BJ (cell line): ENCODE results near the gene ABCB8. TPM values are rescaled to one million over a fixed set of nuclear protein-coding genes. Genes with fewer than 3 reads are reported as not detected.

Source experiments
- CTCF ChIA-PET: fragments of 350-600 bp; formaldehyde crosslinking; extraction: SDS; loops from one replicate; lab custom pipeline; 2021; ENCODE audit warnings: antibody characterized with exemption, inconsistent platforms; lab: Yijun Ruan, JAX
- POLR2A ChIA-PET: fragments of 300-600 bp; sonication (Branson Sonifier 250); formaldehyde crosslinking; extraction: SDS; loops from one replicate; lab custom pipeline; 2021; ENCODE audit warnings: antibody characterized with exemption; lab: Charles Lee
- DNase-seq: peaks from one replicate; pipeline ENCODE4 v3.0.0-alpha.2; 2011; ENCODE audit warnings: low read depth
- H3K27me3 ChIP-seq: 2 replicates; pipeline ENCODE4 v1.6.0; 2011; ENCODE audit warnings: low read length; ENCODE audit not compliant: control insufficient read depth, insufficient read depth
- H3K36me3 ChIP-seq: 2 replicates; pipeline ENCODE4 v1.5.1; 2011; ENCODE audit warnings: low read length; ENCODE audit not compliant: control insufficient read depth, insufficient read depth
- H3K4me3 ChIP-seq: 2 replicates; pipeline ENCODE4 v1.5.1; 2011; ENCODE audit warnings: low read depth, mild to moderate bottlenecking, control low read depth, low read length
- polyA plus RNA-seq: library from polyadenylated mRNA; depleted of rRNA; stranded (reverse); fragments of >200 nt; gene quantifications from 2 replicates; pipeline ENCODE4 v1.2.3, GENCODE V29; 2011
- TF ChIP-seq, protein P1 (sequence below): IDR thresholded peaks from 2 replicates; pipeline ENCODE4 v1.5.1; 2011; ENCODE audit warnings: low read depth, mild to moderate bottlenecking, control low read depth, inconsistent platforms, low read length, moderate library complexity; ENCODE audit not compliant: insufficient read depth

Gene ABCB8
- polyA plus RNA-seq, 1 experiment, result 23.6 TPM

- POLR2A ChIA-PET, result no interaction called here
- no peaks in the 10 kb centered on the region for H3K27me3 ChIP-seq
- TF ChIP-seq, protein P1, sequence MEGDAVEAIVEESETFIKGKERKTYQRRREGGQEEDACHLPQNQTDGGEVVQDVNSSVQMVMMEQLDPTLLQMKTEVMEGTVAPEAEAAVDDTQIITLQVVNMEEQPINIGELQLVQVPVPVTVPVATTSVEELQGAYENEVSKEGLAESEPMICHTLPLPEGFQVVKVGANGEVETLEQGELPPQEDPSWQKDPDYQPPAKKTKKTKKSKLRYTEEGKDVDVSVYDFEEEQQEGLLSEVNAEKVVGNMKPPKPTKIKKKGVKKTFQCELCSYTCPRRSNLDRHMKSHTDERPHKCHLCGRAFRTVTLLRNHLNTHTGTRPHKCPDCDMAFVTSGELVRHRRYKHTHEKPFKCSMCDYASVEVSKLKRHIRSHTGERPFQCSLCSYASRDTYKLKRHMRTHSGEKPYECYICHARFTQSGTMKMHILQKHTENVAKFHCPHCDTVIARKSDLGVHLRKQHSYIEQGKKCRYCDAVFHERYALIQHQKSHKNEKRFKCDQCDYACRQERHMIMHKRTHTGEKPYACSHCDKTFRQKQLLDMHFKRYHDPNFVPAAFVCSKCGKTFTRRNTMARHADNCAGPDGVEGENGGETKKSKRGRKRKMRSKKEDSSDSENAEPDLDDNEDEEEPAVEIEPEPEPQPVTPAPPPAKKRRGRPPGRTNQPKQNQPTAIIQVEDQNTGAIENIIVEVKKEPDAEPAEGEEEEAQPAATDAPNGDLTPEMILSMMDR, result 0 out of 2 replicates have a peak, but pooled peaks have one; percentile 9
- H3K4me3 ChIP-seq, result peak within 1 kb of the TSS; percentile 55
- DNase-seq, result no peak
- H3K36me3 ChIP-seq, result 0 out of 2 replicates have a peak, but pooled peaks cover 1% of the 10 kb centered on the region
- CTCF ChIA-PET, result interaction anchor here (0.9 to 1.1 kb wide), 2 partner anchors 10 to 46 kb away, joined by 3 read pairs; no protein-coding TSS in a partner anchor
Measured at GRCh38 chr7:151057506-151057988, 29.3 kb downstream of the ABCB8 start, which contains the start of gene CDK5. Gene CDK5 (minus strand): TSS chr7:151057897. CDS start chr7:151057848, 49 bp downstream.

- ChIA-PET POLR2A (interaction anchor here (0.7 kb wide), 1 partner anchor 23 kb away, joined by 3 read pairs; the partner anchor contains the start of gene FASTK), CTCF (interaction anchor here (0.9 to 1.6 kb wide), 4 partner anchors 25 to 53 kb away, joined by 3 to 7 read pairs (median 4); no protein-coding TSS in a partner anchor)
- peak overlapping the region; percentile 55 for H3K4me3 ChIP-seq
- no peaks in the 10 kb centered on the region for H3K27me3 ChIP-seq
- TF ChIP-seq, protein P1, result no peak
- 0 out of 2 replicates have a peak, but pooled peaks cover 1% of the 10 kb centered on the region for H3K36me3 ChIP-seq
- DNase-seq, result peak; percentile 99
Measured at GRCh38 chr7:151057989-151058780, 29.9 kb downstream of the ABCB8 start.

GRCh38 chr7:151058781-151059366, 30.6 kb downstream of the ABCB8 start:
- H3K4me3 ChIP-seq, result peak overlapping the region; percentile 76
- CTCF ChIA-PET, result interaction anchor here (1.1 to 1.6 kb wide), 3 partner anchors 26 to 52 kb away, joined by 4 to 7 read pairs (median 5); no protein-coding TSS in a partner anchor
- TF ChIP-seq, protein P1, result no peak
- no peaks in the 10 kb centered on the region for H3K27me3 ChIP-seq
- DNase-seq, result no peak
- 0 out of 2 replicates have a peak, but pooled peaks cover 1% of the 10 kb centered on the region for H3K36me3 ChIP-seq
- POLR2A ChIA-PET, result interaction anchor here (0.7 kb wide), 1 partner anchor 22 kb away, joined by 3 read pairs; the partner anchor contains the start of gene FASTK

GRCh38 chr7:151059367-151060112, 31.3 kb downstream of the ABCB8 start, which contains the start of gene SLC4A2:
Gene SLC4A2 (plus strand): TSS chr7:151059589. CDS start chr7:151061988, 2,399 bp downstream.
- ChIA-PET POLR2A (no interaction called here), CTCF (interaction anchor here (0.7 to 2.5 kb wide), 10 partner anchors 12 to 80 kb away, joined by 3 to 7 read pairs (median 4); partner anchors contain the start of gene FASTK)
- H3K27me3 ChIP-seq, result no peaks in the 10 kb centered on the region
- DNase-seq, result no peak
- H3K4me3 ChIP-seq, result peak within 1 kb of the TSS; percentile 76
- TF ChIP-seq, protein P1, result peak; percentile 59
- H3K36me3 ChIP-seq, result peaks cover 4% of the 10 kb centered on the region
